GM23248 (cell line): ENCODE data around the gene IL1RAPL2.

ENCODE experiments used
- EZH2 ChIP-seq: fragments of 200-600 bp; sonication (generic); IDR thresholded peaks from 2 replicates; pipeline ENCODE4 v1.6.1; 2018; ENCODE audit warnings: antibody characterized with exemption, mild to moderate bottlenecking; ENCODE audit not compliant: insufficient read depth, poor library complexity, severe bottlenecking
- EZH2phosphoT487 ChIP-seq: fragments of 200-600 bp; sonication (generic); IDR thresholded peaks from 2 replicates; pipeline ENCODE4 v1.6.1; 2018; ENCODE audit warnings: antibody characterized with exemption, moderate library complexity, mild to moderate bottlenecking, low read depth; ENCODE audit not compliant: insufficient read depth

DNA sequence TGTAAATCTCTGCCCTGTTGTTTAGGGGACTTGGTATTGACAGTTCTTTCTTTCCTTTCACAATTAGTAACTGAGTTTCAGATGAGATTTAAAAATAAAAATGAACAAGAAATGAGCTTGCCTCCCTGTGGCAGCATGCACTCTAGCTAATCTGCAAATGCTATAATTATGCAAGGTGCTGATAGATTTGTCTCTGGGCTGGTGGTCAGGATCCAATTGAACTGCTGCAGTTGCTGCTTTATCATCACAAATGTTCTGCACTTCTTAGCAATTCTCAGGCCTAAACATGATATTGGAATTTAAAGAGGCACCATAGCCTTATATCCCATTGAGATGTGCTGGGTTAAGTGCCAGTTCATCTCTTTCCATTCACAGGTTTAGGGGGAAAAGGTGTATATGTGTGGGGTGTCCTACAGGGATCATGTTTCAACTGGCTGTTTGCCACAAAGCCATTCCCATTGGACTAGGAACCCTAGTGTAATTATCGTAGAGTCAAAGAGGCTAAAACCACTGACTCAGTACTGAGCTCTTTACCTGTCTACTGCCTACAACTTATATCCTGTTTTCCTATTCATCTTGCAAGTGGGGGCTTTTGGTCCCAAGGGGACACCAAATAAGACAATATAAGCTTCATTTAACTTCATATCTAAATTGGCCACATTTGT lies 914.8 kb downstream of the IL1RAPL2 start:
- no peak for TF ChIP-seq EZH2
- TF ChIP-seq EZH2phosphoT487, result no peak
